ENCODE results near the gene CIC. TPM values are rescaled to one million over a fixed set of nuclear protein-coding genes. Genes with fewer than 3 reads are reported as not detected.

The CIC gene
- total and polyA plus RNA-seq, 2 donors from 2014 or later: 18.8 to 90.9 TPM

GRCh38 chr19:42283188-42284065 is 14.4 kb downstream of the CIC start:
- TF ChIP-seq CTCF (IDR thresholded peaks at IDR 0.05; ENCODE audit: borderline replicate concordance, extremely low read depth, insufficient read depth): no peak
- no peak for FAIRE-seq
- peak; percentile 97 to 99 (median 98) for DNase-seq
- no peaks in the 10 kb centered on the region for H3K27me3 ChIP-seq (ENCODE audit: control insufficient read depth, insufficient read depth, low read length)
- H3K9me3 ChIP-seq (ENCODE audit: control insufficient read depth in 2 of 3, insufficient read depth in 1 of 3, low read length in 3 of 3): no peaks in the 10 kb centered on the region
- peaks cover 10 to 50% (median 47%) of the 10 kb centered on the region in 3 donors for H3K4me1 ChIP-seq (ENCODE audit: control insufficient read depth in 2 of 3, insufficient read depth in 2 of 3, low read depth in 1 of 3, low read length in 3 of 3)
- peak overlapping the region; percentile 44 to 79 (median 59) for H3K9ac ChIP-seq (ENCODE audit: low read length in 3 of 3)
- peak overlapping the region; percentile 95 to 96 for H3K27ac ChIP-seq (ENCODE audit: low read depth in 2 of 2, low read length in 2 of 2)
- intact Hi-C loops (cut with DNase I): no loop called here
- peaks cover 0 to 12% (median 10%) of the 10 kb centered on the region in 3 donors for H3K36me3 ChIP-seq (ENCODE audit: control insufficient read depth in 2 of 3, insufficient read depth in 3 of 3, low read length in 3 of 3)
- H3K4me3 ChIP-seq (ENCODE audit: low read length in 3 of 3): peak overlapping the region; percentile 62 to 85 (median 73)

GRCh38 chr19:42284066-42284501 is 15.0 kb downstream of the CIC start:
- DNase-seq (peak in 3 of 5 donors; percentile 73 to 95 (median 85)), FAIRE-seq (no peak)
- peaks cover 10 to 44% (median 41%) of the 10 kb centered on the region in 3 donors for H3K4me1 ChIP-seq (ENCODE audit: control insufficient read depth in 2 of 3, insufficient read depth in 2 of 3, low read depth in 1 of 3, low read length in 3 of 3)
- intact Hi-C loops (cut with DNase I): no loop called here
- TF ChIP-seq CTCF (IDR thresholded peaks at IDR 0.05; ENCODE audit: borderline replicate concordance, extremely low read depth, insufficient read depth): no peak
- no peak overlapping the region for H3K9ac ChIP-seq (ENCODE audit: low read length in 3 of 3)
- no peaks in the 10 kb centered on the region for H3K9me3 ChIP-seq (ENCODE audit: control insufficient read depth in 2 of 3, insufficient read depth in 1 of 3, low read length in 3 of 3)
- H3K27me3 ChIP-seq (ENCODE audit: control insufficient read depth, insufficient read depth, low read length): no peaks in the 10 kb centered on the region
- no peak overlapping the region for H3K4me3 ChIP-seq (ENCODE audit: low read length in 3 of 3)
- peaks cover 0 to 17% (median 12%) of the 10 kb centered on the region in 3 donors for H3K36me3 ChIP-seq (ENCODE audit: control insufficient read depth in 2 of 3, insufficient read depth in 3 of 3, low read length in 3 of 3)
- H3K27ac ChIP-seq (ENCODE audit: low read depth in 2 of 2, low read length in 2 of 2): peak overlapping the region; percentile 51 to 76

GRCh38 chr19:42284591-42285341 is 15.7 kb downstream of the CIC start:
- no peaks in the 10 kb centered on the region for H3K27me3 ChIP-seq (ENCODE audit: control insufficient read depth, insufficient read depth, low read length)
- peak overlapping the region; percentile 21 to 86 (median 67) for H3K9ac ChIP-seq (ENCODE audit: low read length in 3 of 3)
- intact Hi-C loops (cut with DNase I): no loop called here
- peaks cover 10 to 38% (median 35%) of the 10 kb centered on the region in 3 donors for H3K4me1 ChIP-seq (ENCODE audit: control insufficient read depth in 2 of 3, insufficient read depth in 2 of 3, low read depth in 1 of 3, low read length in 3 of 3)
- no peak for TF ChIP-seq CTCF (IDR thresholded peaks at IDR 0.05; ENCODE audit: borderline replicate concordance, extremely low read depth, insufficient read depth)
- peak overlapping the region; percentile 61 to 75 (median 74) for H3K4me3 ChIP-seq (ENCODE audit: low read length in 3 of 3)
- FAIRE-seq: no peak
- H3K36me3 ChIP-seq (ENCODE audit: control insufficient read depth in 2 of 3, insufficient read depth in 3 of 3, low read length in 3 of 3): peaks cover 0 to 24% (median 12%) of the 10 kb centered on the region in 3 donors
- H3K9me3 ChIP-seq (ENCODE audit: control insufficient read depth in 2 of 3, insufficient read depth in 1 of 3, low read length in 3 of 3): no peaks in the 10 kb centered on the region
- DNase-seq: peak in 4 of 5 donors; percentile 40 to 88 (median 63)
- H3K27ac ChIP-seq (ENCODE audit: low read depth in 2 of 2, low read length in 2 of 2): peak overlapping the region; percentile 74 to 84

All from kidney (tissue), 14 donors.